SJCRH30 (cell line): ENCODE results near the gene ABTB2. TPM values are rescaled to one million over a fixed set of nuclear protein-coding genes. Genes with fewer than 3 reads are reported as not detected.

Experiments used
- DNase-seq, 2 experiments: peaks; one replicate each; pipeline ENCODE4 v3.0.0-alpha.2; 2015 to 2020
- H3K27ac ChIP-seq: fragments of 250-450 bp; sonication (Bioruptor Pico); 2 replicates; pipeline ENCODE4 v1.5.1; 2020; ENCODE audit warnings: mild to moderate bottlenecking, moderate library complexity
- H3K27me3 ChIP-seq: fragments of 250-450 bp; sonication (Bioruptor Pico); 2 replicates; pipeline ENCODE4 v1.5.1; 2020; ENCODE audit warnings: mild to moderate bottlenecking, moderate library complexity
- H3K36me3 ChIP-seq: fragments of 250-450 bp; sonication (Bioruptor Pico); 2 replicates; pipeline ENCODE4 v1.5.1; 2020; ENCODE audit warnings: mild to moderate bottlenecking, moderate library complexity
- H3K4me1 ChIP-seq: fragments of 250-450 bp; sonication (Bioruptor Pico); 2 replicates; pipeline ENCODE4 v1.5.1; 2020; ENCODE audit warnings: mild to moderate bottlenecking, moderate library complexity
- H3K4me3 ChIP-seq: fragments of 250-450 bp; sonication (Bioruptor Pico); 2 replicates; pipeline ENCODE4 v1.5.1; 2020; ENCODE audit warnings: mild to moderate bottlenecking, moderate library complexity
- H3K9me3 ChIP-seq: fragments of 250-450 bp; sonication (Bioruptor Pico); replicated peaks from 2 replicates; pipeline ENCODE4 v1.5.1; 2020; ENCODE audit warnings: mild to moderate bottlenecking, moderate library complexity
- total RNA-seq: library from RNA; depleted of rRNA; stranded (reverse); fragments of >200 nt; shearing (Covaris generic); gene quantifications from 2 replicates; pipeline ENCODE4 v1.2.3, GENCODE V29; 2014

Gene ABTB2
- total RNA-seq, 1 experiment from 2014 or later: 0.83 TPM

GRCh38 chr11:34380696-34381095, 22.9 kb upstream of the ABTB2 start:
- Histone ChIP-seq H3K27me3 (no peaks in the 10 kb centered on the region), H3K27ac (no peak overlapping the region), H3K4me3 (no peak overlapping the region), H3K4me1 (no peaks in the 10 kb centered on the region), H3K9me3 (peaks cover 3% of the 10 kb centered on the region; the same call in 1 of the 2 replicates), H3K36me3 (no peaks in the 10 kb centered on the region)
- DNase-seq: no peak

- H3K27ac ChIP-seq: no peak overlapping the region
- no peak for DNase-seq
Observed at GRCh38 chr11:34379539-34379938, 21.7 kb upstream of the ABTB2 start.

GRCh38 chr11:34379079-34379478, 21.3 kb upstream of the ABTB2 start:
- no peaks in the 10 kb centered on the region for H3K4me1 ChIP-seq
- no peaks in the 10 kb centered on the region for H3K36me3 ChIP-seq
- H3K27me3 ChIP-seq: no peaks in the 10 kb centered on the region
- no peak for DNase-seq
- H3K4me3 ChIP-seq: no peak overlapping the region
- peaks cover 3% of the 10 kb centered on the region; the same call in 1 of the 2 replicates for H3K9me3 ChIP-seq
- no peak overlapping the region for H3K27ac ChIP-seq

More at GRCh38 chr11:34379539-34379938, 21.7 kb upstream of the ABTB2 start:
- H3K9me3 ChIP-seq: peaks cover 3% of the 10 kb centered on the region; the same call in 1 of the 2 replicates
- no peak overlapping the region for H3K4me3 ChIP-seq
- H3K4me1 ChIP-seq: no peaks in the 10 kb centered on the region
- no peaks in the 10 kb centered on the region for H3K36me3 ChIP-seq
- H3K27me3 ChIP-seq: no peaks in the 10 kb centered on the region

GRCh38 chr11:34373727-34374126, 15.9 kb upstream of the ABTB2 start:
- Histone ChIP-seq H3K9me3 (peaks cover 3% of the 10 kb centered on the region; the same call in 1 of the 2 replicates), H3K27me3 (no peaks in the 10 kb centered on the region)
- no peak for DNase-seq

GRCh38 chr11:34366522-34366921, 8.7 kb upstream of the ABTB2 start:
- peak in 1 of 2 experiments; percentile 17 for DNase-seq

More at GRCh38 chr11:34373727-34374126, 15.9 kb upstream of the ABTB2 start:
- Histone ChIP-seq H3K4me1 (no peaks in the 10 kb centered on the region), H3K36me3 (no peaks in the 10 kb centered on the region), H3K4me3 (no peak overlapping the region), H3K27ac (no peak overlapping the region)

GRCh38 chr11:34364102-34364501, 6.3 kb upstream of the ABTB2 start:
- Histone ChIP-seq H3K9me3 (no peaks in the 10 kb centered on the region), H3K36me3 (no peaks in the 10 kb centered on the region)
- no peak for DNase-seq

More at GRCh38 chr11:34366522-34366921, 8.7 kb upstream of the ABTB2 start:
- H3K36me3 ChIP-seq: no peaks in the 10 kb centered on the region
- no peaks in the 10 kb centered on the region for H3K27me3 ChIP-seq
- no peak overlapping the region for H3K27ac ChIP-seq
- no peaks in the 10 kb centered on the region for H3K9me3 ChIP-seq
- no peak overlapping the region for H3K4me3 ChIP-seq
- H3K4me1 ChIP-seq: no peaks in the 10 kb centered on the region

GRCh38 chr11:34363363-34364084, 5.7 kb upstream of the ABTB2 start:
- Histone ChIP-seq H3K27ac (no peak overlapping the region), H3K27me3 (no peaks in the 10 kb centered on the region), H3K4me3 (no peak overlapping the region), H3K36me3 (no peaks in the 10 kb centered on the region), H3K9me3 (no peaks in the 10 kb centered on the region), H3K4me1 (no peaks in the 10 kb centered on the region; the same call in 1 of the 2 replicates)
- DNase-seq: no peak

More at GRCh38 chr11:34364102-34364501, 6.3 kb upstream of the ABTB2 start:
- H3K4me1 ChIP-seq: no peaks in the 10 kb centered on the region
- H3K27ac ChIP-seq: no peak overlapping the region
- H3K4me3 ChIP-seq: no peak overlapping the region
- no peaks in the 10 kb centered on the region for H3K27me3 ChIP-seq

GRCh38 chr11:34360046-34360445, 2.2 kb upstream of the ABTB2 start:
- no peaks in the 10 kb centered on the region; the same call in 1 of the 2 replicates for H3K4me1 ChIP-seq
- H3K36me3 ChIP-seq: no peaks in the 10 kb centered on the region
- no peak overlapping the region for H3K4me3 ChIP-seq
- H3K27ac ChIP-seq: no peak overlapping the region
- DNase-seq: no peak
- no peaks in the 10 kb centered on the region for H3K9me3 ChIP-seq
- H3K27me3 ChIP-seq: peaks cover 8% of the 10 kb centered on the region

- H3K27ac ChIP-seq: no peak overlapping the region
- H3K9me3 ChIP-seq: no peaks in the 10 kb centered on the region
- H3K4me3 ChIP-seq: no peak overlapping the region
- H3K4me1 ChIP-seq: no peaks in the 10 kb centered on the region; the same call in 1 of the 2 replicates
- peaks cover 8% of the 10 kb centered on the region for H3K27me3 ChIP-seq
- no peaks in the 10 kb centered on the region for H3K36me3 ChIP-seq
- DNase-seq: no peak
Observed at GRCh38 chr11:34359548-34359891, 1.7 kb upstream of the ABTB2 start.

- H3K27me3 ChIP-seq: peaks cover 8% of the 10 kb centered on the region
- peak; percentile 51 to 80 for DNase-seq
- H3K4me1 ChIP-seq: no peaks in the 10 kb centered on the region; the same call in 1 of the 2 replicates
- H3K36me3 ChIP-seq: no peaks in the 10 kb centered on the region
- H3K27ac ChIP-seq: no peak overlapping the region
- no peaks in the 10 kb centered on the region for H3K9me3 ChIP-seq
- peak overlapping the region; percentile 51 for H3K4me3 ChIP-seq
Observed at GRCh38 chr11:34358728-34359547, 1.1 kb upstream of the ABTB2 start.

GRCh38 chr11:34358258-34358727, 483 bp upstream of the ABTB2 start:
- peaks cover 8% of the 10 kb centered on the region for H3K27me3 ChIP-seq
- H3K4me3 ChIP-seq: peak overlapping the region; percentile 51
- H3K9me3 ChIP-seq: no peaks in the 10 kb centered on the region
- H3K27ac ChIP-seq: no peak overlapping the region
- no peaks in the 10 kb centered on the region for H3K36me3 ChIP-seq
- H3K4me1 ChIP-seq: no peaks in the 10 kb centered on the region; the same call in 1 of the 2 replicates
- DNase-seq: peak; percentile 54 to 67

- H3K36me3 ChIP-seq: no peaks in the 10 kb centered on the region
- H3K9me3 ChIP-seq: no peaks in the 10 kb centered on the region
- peak overlapping the region; percentile 61 for H3K4me3 ChIP-seq
- peaks cover 8% of the 10 kb centered on the region for H3K27me3 ChIP-seq
- peak; percentile 63 for DNase-seq
- H3K4me1 ChIP-seq: no peaks in the 10 kb centered on the region; the same call in 1 of the 2 replicates
- 0 out of 2 replicates have a peak overlapping the region, but pooled peaks have one; percentile 2 for H3K27ac ChIP-seq
Observed at GRCh38 chr11:34356913-34357700, 703 bp downstream of the ABTB2 start.

- DNase-seq: peak in 1 of 2 experiments; percentile 14
- Histone ChIP-seq H3K4me1 (no peaks in the 10 kb centered on the region; the same call in 1 of the 2 replicates), H3K4me3 (peak overlapping the region; percentile 61), H3K36me3 (no peaks in the 10 kb centered on the region), H3K27ac (no peak overlapping the region), H3K27me3 (peaks cover 8% of the 10 kb centered on the region), H3K9me3 (no peaks in the 10 kb centered on the region)
Observed at GRCh38 chr11:34356576-34356912, 1.3 kb downstream of the ABTB2 start.

GRCh38 chr11:34356130-34356529, 1.7 kb downstream of the ABTB2 start:
- H3K4me1 ChIP-seq: no peaks in the 10 kb centered on the region; the same call in 1 of the 2 replicates
- peak in 1 of 2 experiments; percentile 14 for DNase-seq

More at GRCh38 chr11:34356130-34356529, 1.7 kb downstream of the ABTB2 start:
- H3K27ac ChIP-seq: no peak overlapping the region
- H3K36me3 ChIP-seq: no peaks in the 10 kb centered on the region
- H3K9me3 ChIP-seq: no peaks in the 10 kb centered on the region
- peaks cover 8% of the 10 kb centered on the region for H3K27me3 ChIP-seq
- peak overlapping the region; percentile 61 for H3K4me3 ChIP-seq
